GM04503 (cell line): Measurements from ENCODE around the gene N4BP2.

Experiments used
- DNase-seq: peaks from one replicate; pipeline ENCODE4 v3.0.0-alpha.2; 2012; ENCODE audit warnings: low read depth

N4BP2 gene

GRCh38 chr4:40152637-40153036 lies 96.0 kb downstream of the N4BP2 start:
- DNase-seq: no peak

GRCh38 chr4:40157436-40157835 lies 100.8 kb downstream of the N4BP2 start:
- no peak for DNase-seq

- DNase-seq: no peak
Measured at GRCh38 chr4:40160258-40160657, 103.6 kb downstream of the N4BP2 start.

- DNase-seq: no peak
Measured at GRCh38 chr4:40164459-40164858, 107.8 kb downstream of the N4BP2 start.

GRCh38 chr4:40165916-40166315 lies 109.3 kb downstream of the N4BP2 start:
- DNase-seq: no peak

- DNase-seq: no peak
Measured at GRCh38 chr4:40168070-40168469, 111.4 kb downstream of the N4BP2 start.

GRCh38 chr4:40170588-40170987 lies 113.9 kb downstream of the N4BP2 start:
- no peak for DNase-seq

- DNase-seq: no peak
Measured at GRCh38 chr4:40173470-40173875, 116.8 kb downstream of the N4BP2 start.

GRCh38 chr4:40176602-40177001 lies 120.0 kb downstream of the N4BP2 start:
- DNase-seq: no peak

- DNase-seq: no peak
Measured at GRCh38 chr4:40177591-40177990, 120.9 kb downstream of the N4BP2 start.

GRCh38 chr4:40178672-40179071 lies 122.0 kb downstream of the N4BP2 start:
- DNase-seq: no peak

GRCh38 chr4:40179360-40179759 lies 122.7 kb downstream of the N4BP2 start:
- DNase-seq: no peak

GRCh38 chr4:40180356-40180755 lies 123.7 kb downstream of the N4BP2 start:
- DNase-seq: peak; percentile 83

GRCh38 chr4:40182001-40182400 lies 125.4 kb downstream of the N4BP2 start:
- no peak for DNase-seq

- no peak for DNase-seq
Measured at GRCh38 chr4:40182954-40183353, 126.3 kb downstream of the N4BP2 start.

GRCh38 chr4:40183615-40184411 lies 127.2 kb downstream of the N4BP2 start:
- DNase-seq: no peak

GRCh38 chr4:40185830-40186664 lies 129.4 kb downstream of the N4BP2 start:
- peak; percentile 53 for DNase-seq

GRCh38 chr4:40186665-40187014 lies 130.0 kb downstream of the N4BP2 start:
- no peak for DNase-seq

GRCh38 chr4:40187386-40187906 lies 130.8 kb downstream of the N4BP2 start:
- DNase-seq: no peak

GRCh38 chr4:40190019-40190418 lies 133.4 kb downstream of the N4BP2 start:
- no peak for DNase-seq

- no peak for DNase-seq
Measured at GRCh38 chr4:40190465-40190864, 133.8 kb downstream of the N4BP2 start.

- DNase-seq: no peak
Measured at GRCh38 chr4:40190880-40191815, 134.5 kb downstream of the N4BP2 start.
